HL-60 (cell line): ENCODE results near the gene CLASP2.
"Not testable (repeated sequence)": the region's sequence is repeated elsewhere in the genome, so short reads cannot be mapped to it uniquely, and the experiment has no call there.

Source experiments
- CTCF ChIP-seq: IDR thresholded peaks from one replicate; pipeline ENCODE4 v1.5.1; 2011; ENCODE audit warnings: low read length, control low read depth, inconsistent platforms; ENCODE audit not compliant: insufficient read depth
- POLR2AphosphoS5 ChIP-seq: IDR thresholded peaks from 2 replicates; pipeline ENCODE4 v1.6.1; 2012; ENCODE audit warnings: low read depth
- REST ChIP-seq: IDR thresholded peaks from 2 replicates; pipeline ENCODE4 v1.6.1; 2012; ENCODE audit warnings: low read depth; ENCODE audit not compliant: insufficient replicate concordance

GRCh38 chr3:33451994-33452393 is 266.1 kb downstream of the CLASP2 start:
- TF ChIP-seq CTCF, POLR2AphosphoS5, REST: not testable (repeated sequence)
